GM21515 (cell line): ENCODE data around the gene DNAI4.
"Not testable (repeated sequence)": the region's sequence is repeated elsewhere in the genome, so short reads cannot be mapped to it uniquely, and the experiment has no call there.

Experiments
- ATAC-seq: cut with Tn5 transposase; IDR thresholded peaks from one replicate; pipeline ENCODE4 v1.9.1; 2021; ENCODE audit not compliant: unreplicated experiment

DNAI4 gene

GRCh38 chr1:66924756-66925557 is at the start of gene DNAI4, which contains the start of gene MIER1:
Gene DNAI4, minus strand, starts transcription at chr1:66924856. Its CDS starts 25 bp downstream, at chr1:66924831.
Gene MIER1, plus strand, starts transcription at chr1:66924990. Its CDS starts 39 bp downstream, at chr1:66925029.
- peak; percentile 95 for ATAC-seq

GRCh38 chr1:66968574-66968973 is 43.9 kb upstream of the DNAI4 start:
- no peak for ATAC-seq

- ATAC-seq, result not testable (repeated sequence)
Measured at GRCh38 chr1:66966188-66966873, 41.7 kb upstream of the DNAI4 start.

GRCh38 chr1:66957938-66958337 is 33.3 kb upstream of the DNAI4 start:
- no peak for ATAC-seq

- peak; percentile 61 for ATAC-seq
Measured at GRCh38 chr1:66954208-66954607, 29.6 kb upstream of the DNAI4 start.

GRCh38 chr1:66951513-66951912 is 26.9 kb upstream of the DNAI4 start:
- ATAC-seq, result no peak

GRCh38 chr1:66947267-66947666 is 22.6 kb upstream of the DNAI4 start:
- no peak for ATAC-seq

GRCh38 chr1:66945316-66945715 is 20.7 kb upstream of the DNAI4 start:
- no peak for ATAC-seq

GRCh38 chr1:66944330-66945274 is 19.9 kb upstream of the DNAI4 start:
- no peak for ATAC-seq

- ATAC-seq, result no peak
Measured at GRCh38 chr1:66943361-66943969, 18.8 kb upstream of the DNAI4 start.

- no peak for ATAC-seq
Measured at GRCh38 chr1:66940981-66941380, 16.3 kb upstream of the DNAI4 start.

GRCh38 chr1:66938613-66939012 is 14.0 kb upstream of the DNAI4 start:
- no peak for ATAC-seq

GRCh38 chr1:66937529-66938234 is 13.0 kb upstream of the DNAI4 start:
- no peak for ATAC-seq

- ATAC-seq, result no peak
Measured at GRCh38 chr1:66933887-66934700, 9.4 kb upstream of the DNAI4 start.

- no peak for ATAC-seq
Measured at GRCh38 chr1:66932291-66932690, 7.6 kb upstream of the DNAI4 start.

- no peak for ATAC-seq
Measured at GRCh38 chr1:66931590-66931989, 6.9 kb upstream of the DNAI4 start.

- no peak for ATAC-seq
Measured at GRCh38 chr1:66930823-66931174, 6.1 kb upstream of the DNAI4 start.

GRCh38 chr1:66929999-66930822 is 5.6 kb upstream of the DNAI4 start:
- ATAC-seq, result peak; percentile 71

GRCh38 chr1:66929691-66929998 is 5.0 kb upstream of the DNAI4 start:
- no peak for ATAC-seq
